Upper lobe of left lung (tissue), 6 donors: Measurements from ENCODE around the gene ZNF697. TPM values are rescaled to one million over a fixed set of nuclear protein-coding genes. Genes with fewer than 3 reads are reported as not detected.

Experiments
- ATAC-seq, 2 donors: fragments of 200-7000 bp; cut with Tn5 transposase; one replicate each; pipeline ENCODE4 v1.9.1; 2022; ENCODE audit warnings: mild to moderate bottlenecking in 2 of 2, moderate library complexity in 2 of 2; ENCODE audit not compliant: low FRiP score in 2 of 2
- DNase-seq, 2 donors: peaks; one replicate each; pipeline ENCODE4 v3.0.0-alpha.2; 2019 to 2020
- H3K27ac ChIP-seq, 4 donors: fragments of 200-600 bp; sonication (generic); one replicate each; pipeline ENCODE4 v1.5.1; 2016 to 2019
- H3K27me3 ChIP-seq, 4 donors: fragments of 200-600 bp; sonication (generic); one replicate each; pipeline ENCODE4 v1.5.1; 2017 to 2019
- H3K36me3 ChIP-seq, 4 donors: fragments of 200-600 bp; sonication (generic); one replicate each; pipeline ENCODE4 v1.5.1; 2016 to 2019
- H3K4me1 ChIP-seq, 4 donors: fragments of 200-600 bp; sonication (generic); one replicate each; pipeline ENCODE4 v1.5.1; 2018 to 2019
- H3K4me3 ChIP-seq, 4 donors: fragments of 200-600 bp; sonication (generic); one replicate each; pipeline ENCODE4 v1.5.1; 2017 to 2019; ENCODE audit warnings: mild to moderate bottlenecking in 2 of 4, moderate library complexity in 1 of 4
- H3K9me3 ChIP-seq, 4 donors: fragments of 200-600 bp; sonication (generic); one replicate each; pipeline ENCODE4 v1.5.1; 2018 to 2019
- EP300 ChIP-seq, 4 donors: sonication (generic); formaldehyde crosslinking; IDR thresholded peaks; one replicate each; pipeline ENCODE4 v1.5.1; 2017; ENCODE audit warnings: antibody characterized with exemption in 4 of 4, control low read depth in 2 of 4
- POLR2A ChIP-seq, 4 donors: fragments of 450-650 bp; IDR thresholded peaks; one replicate each; pipeline ENCODE4 v1.5.1; 2016 to 2017; ENCODE audit warnings: antibody characterized with exemption in 4 of 4, mild to moderate bottlenecking in 2 of 4
- POLR2AphosphoS5 ChIP-seq, 2 donors: sonication (generic); formaldehyde crosslinking; IDR thresholded peaks; one replicate each; pipeline ENCODE4 v1.5.1; 2017; ENCODE audit warnings: antibody characterized with exemption in 2 of 2
- WGBS, 2 donors: methylation state at CpG; one replicate each; pipeline ENCODE4 v1.1.5; 2017 to 2018; 5-methylcytosine and 5-hydroxymethylcytosine counted together
- total RNA-seq, 6 donors: library from RNA; depleted of rRNA in 4 of 6; stranded (reverse); fragments of >200 nt in 4 of 6; gene quantifications; one replicate each; pipeline versions ENCODE4 v1.1.0 to v1.2.1, GENCODE V29; 2016 to 2021
- TF ChIP-seq, protein P1 (sequence below), 6 experiments: fragments of 450-650 bp in 4 of 6; fragments of 200-600 bp in 2 of 6; sonication (generic) in 2 of 6; IDR thresholded peaks; one replicate each; pipeline ENCODE4 v1.5.1; 2016 to 2019; ENCODE audit warnings: antibody characterized with exemption in 6 of 6
- donor health status: DM: no; HTN: no; CAD: no; lungs with moderate emphysema.
- donor health status: DM: no; HTN: yes; CAD: no; lungs with severe emphysema.

ZNF697 gene
- total RNA-seq, 6 donors from 2014 or later = 4.4 to 10.3 (median 8.0) TPM

DNA sequence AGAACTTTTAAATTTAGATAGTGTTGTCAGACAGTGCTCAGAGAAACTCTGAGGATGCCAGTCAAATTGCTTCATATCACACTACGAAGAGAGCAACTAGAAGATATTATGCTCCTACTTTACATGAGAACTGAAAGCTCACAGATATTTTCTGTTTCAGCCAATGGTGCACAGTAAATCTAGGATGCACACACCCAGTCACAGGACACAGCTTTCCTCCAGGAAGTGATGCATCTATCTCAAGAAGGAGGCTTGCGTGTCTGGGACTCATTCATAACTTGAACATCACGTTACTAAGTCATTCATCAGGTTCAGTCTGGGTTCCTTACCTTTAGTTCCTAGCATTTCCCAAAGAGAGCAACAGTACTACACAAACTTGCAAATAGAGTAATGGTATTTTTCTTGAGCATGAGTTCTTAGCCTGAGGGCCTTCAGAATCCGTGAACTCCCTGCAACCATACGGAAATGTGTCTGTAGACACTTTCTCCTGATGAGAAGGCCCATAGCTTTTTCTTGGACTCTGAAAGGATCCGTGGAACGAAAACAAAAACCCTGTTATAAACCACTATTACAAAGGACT is 12.2 kb downstream of the ZNF697 start:
- ATAC-seq (no peak), DNase-seq (no peak)
- TF ChIP-seq POLR2A (IDR thresholded peaks at IDR 0.05) (no peak), EP300 (IDR thresholded peaks at IDR 0.05) (peak in 1 of 4 donors; percentile 72), POLR2AphosphoS5 (IDR thresholded peaks at IDR 0.05) (peak in 1 of 2 donors; percentile 16)
- TF ChIP-seq, protein P1, sequence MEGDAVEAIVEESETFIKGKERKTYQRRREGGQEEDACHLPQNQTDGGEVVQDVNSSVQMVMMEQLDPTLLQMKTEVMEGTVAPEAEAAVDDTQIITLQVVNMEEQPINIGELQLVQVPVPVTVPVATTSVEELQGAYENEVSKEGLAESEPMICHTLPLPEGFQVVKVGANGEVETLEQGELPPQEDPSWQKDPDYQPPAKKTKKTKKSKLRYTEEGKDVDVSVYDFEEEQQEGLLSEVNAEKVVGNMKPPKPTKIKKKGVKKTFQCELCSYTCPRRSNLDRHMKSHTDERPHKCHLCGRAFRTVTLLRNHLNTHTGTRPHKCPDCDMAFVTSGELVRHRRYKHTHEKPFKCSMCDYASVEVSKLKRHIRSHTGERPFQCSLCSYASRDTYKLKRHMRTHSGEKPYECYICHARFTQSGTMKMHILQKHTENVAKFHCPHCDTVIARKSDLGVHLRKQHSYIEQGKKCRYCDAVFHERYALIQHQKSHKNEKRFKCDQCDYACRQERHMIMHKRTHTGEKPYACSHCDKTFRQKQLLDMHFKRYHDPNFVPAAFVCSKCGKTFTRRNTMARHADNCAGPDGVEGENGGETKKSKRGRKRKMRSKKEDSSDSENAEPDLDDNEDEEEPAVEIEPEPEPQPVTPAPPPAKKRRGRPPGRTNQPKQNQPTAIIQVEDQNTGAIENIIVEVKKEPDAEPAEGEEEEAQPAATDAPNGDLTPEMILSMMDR (IDR thresholded peaks at IDR 0.05) = no peak
- Histone ChIP-seq H3K4me3 (no peak overlapping the region), H3K9me3 (no peaks in the 10 kb centered on the region), H3K36me3 (no peaks in the 10 kb centered on the region), H3K27me3 (no peaks in the 10 kb centered on the region), H3K4me1 (peaks cover 26 to 66% (median 41%) of the 10 kb centered on the region in 4 donors), H3K27ac (peak overlapping the region; percentile 13 to 74 (median 34))
- 68 to 70% methylated on average over 7 of the region's 7 CpGs for WGBS, 2 donors

DNA sequence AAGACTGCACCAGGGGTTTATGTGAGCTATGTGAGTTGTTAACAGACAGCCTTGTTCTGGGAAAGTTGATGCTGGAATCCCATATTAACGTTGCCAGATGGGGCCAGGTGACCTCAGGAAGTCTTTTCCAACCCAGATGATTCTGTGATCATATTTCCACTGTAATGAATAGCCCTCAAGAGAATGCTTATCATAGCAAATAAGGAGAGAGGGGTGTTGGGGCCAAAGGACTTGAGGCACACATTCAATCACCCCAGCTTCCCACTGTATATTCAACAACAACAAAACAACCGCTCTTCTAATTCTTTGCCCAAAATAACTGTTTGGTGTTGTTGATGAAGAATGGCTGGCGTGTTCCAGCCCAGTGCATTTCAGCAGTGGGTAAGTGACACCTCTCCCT is 14.1 kb downstream of the ZNF697 start:
- no peaks in the 10 kb centered on the region for H3K36me3 ChIP-seq
- H3K4me3 ChIP-seq = no peak overlapping the region
- H3K4me1 ChIP-seq = peaks cover 30 to 64% (median 48%) of the 10 kb centered on the region in 4 donors
- WGBS, 2 donors = 54 to 68% methylated on average over 3 of the region's 3 CpGs
- peak overlapping the region in 3 of 4 donors; percentile 1 to 82 (median 36) for H3K27ac ChIP-seq
- DNase-seq (no peak), ATAC-seq (no peak)
- TF ChIP-seq POLR2AphosphoS5 (IDR thresholded peaks at IDR 0.05) (peak in 1 of 2 donors; percentile 21), POLR2A (IDR thresholded peaks at IDR 0.05) (no peak)
- H3K9me3 ChIP-seq = no peaks in the 10 kb centered on the region
- H3K27me3 ChIP-seq = no peaks in the 10 kb centered on the region

DNA sequence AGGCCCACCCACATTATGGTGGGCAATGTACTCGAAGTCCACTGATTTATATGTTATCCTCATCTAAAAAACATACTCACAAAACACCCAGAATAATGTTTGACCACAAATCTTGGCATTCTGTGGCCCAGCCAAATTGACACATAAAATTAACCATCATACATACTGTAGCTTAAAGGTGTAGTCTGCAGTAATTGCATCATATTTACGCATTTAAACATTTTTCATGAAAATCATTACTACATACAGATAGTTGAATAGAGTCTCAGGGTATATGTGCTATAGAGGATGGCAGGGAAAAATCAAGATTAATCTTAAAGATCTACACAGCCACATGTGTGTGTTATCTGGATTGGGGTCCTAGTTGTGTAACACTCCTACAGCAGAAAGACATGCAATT is 14.5 kb downstream of the ZNF697 start:
- Histone ChIP-seq H3K4me1 (peaks cover 30 to 62% (median 46%) of the 10 kb centered on the region in 4 donors), H3K27me3 (no peaks in the 10 kb centered on the region), H3K4me3 (no peak overlapping the region), H3K36me3 (no peaks in the 10 kb centered on the region), H3K27ac (peak overlapping the region; percentile 1 to 85 (median 59)), H3K9me3 (no peaks in the 10 kb centered on the region)
- ATAC-seq (no peak), DNase-seq (no peak)
- TF ChIP-seq, protein P1 (IDR thresholded peaks at IDR 0.05) = no peak
- no peak for TF ChIP-seq POLR2A (IDR thresholded peaks at IDR 0.05)
- TF ChIP-seq EP300 (IDR thresholded peaks at IDR 0.05) = no peak
- TF ChIP-seq POLR2AphosphoS5 (IDR thresholded peaks at IDR 0.05) = no peak
- 85 to 91% methylated on average over 2 of the region's 2 CpGs for WGBS, 2 donors

DNA sequence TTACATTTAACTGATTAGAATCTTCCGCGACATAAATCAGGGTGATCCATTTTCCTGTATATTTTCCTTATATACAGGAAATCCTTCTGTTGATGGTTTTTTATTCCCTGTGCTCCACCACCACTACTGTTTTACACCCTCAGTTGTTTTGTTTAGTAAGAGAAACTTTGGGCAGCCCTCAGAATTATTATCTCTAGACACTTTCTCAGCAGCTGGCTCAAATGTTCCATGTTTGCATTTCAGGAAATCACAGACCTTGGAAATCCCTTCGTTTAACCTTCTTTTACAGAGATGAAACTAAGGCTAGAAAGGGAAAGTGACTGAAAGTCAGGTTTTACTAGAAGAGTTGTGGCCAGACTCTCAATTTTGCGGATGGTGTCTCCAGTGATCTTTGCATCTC is 15.2 kb downstream of the ZNF697 start:
- H3K4me1 ChIP-seq = peaks cover 30 to 59% (median 44%) of the 10 kb centered on the region in 4 donors
- no peak for ATAC-seq
- H3K9me3 ChIP-seq = no peaks in the 10 kb centered on the region

DNA sequence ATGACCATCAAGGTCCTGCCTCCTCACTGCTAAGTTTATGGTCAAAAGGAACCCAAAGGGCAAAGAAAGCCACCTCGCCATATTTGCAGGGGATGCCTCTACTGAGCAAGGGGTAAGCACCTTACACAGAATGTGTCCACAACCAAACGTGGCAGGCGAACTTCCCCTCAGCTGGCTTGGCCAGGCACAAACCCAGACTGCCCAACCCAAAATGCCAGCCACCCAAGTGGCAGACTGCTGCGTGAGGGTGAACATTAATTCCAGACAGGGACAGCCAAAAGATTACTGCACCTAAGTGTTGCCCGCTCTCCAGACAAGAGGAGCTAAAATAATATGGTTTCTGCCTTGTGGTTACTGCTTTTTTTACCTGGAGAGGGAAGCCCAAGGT is 16.0 kb downstream of the ZNF697 start:
- peak overlapping the region; percentile 67 to 85 (median 76) for H3K27ac ChIP-seq
- peak in 1 of 2 donors; percentile 13 for ATAC-seq
- H3K4me1 ChIP-seq = peaks cover 32 to 52% (median 44%) of the 10 kb centered on the region in 4 donors

More for the DNA sequence above, 15.2 kb downstream of the ZNF697 start:
- Histone ChIP-seq H3K4me3 (no peak overlapping the region), H3K27ac (peak overlapping the region; percentile 67 to 85 (median 76)), H3K36me3 (no peaks in the 10 kb centered on the region), H3K27me3 (no peaks in the 10 kb centered on the region)
- TF ChIP-seq POLR2AphosphoS5 (IDR thresholded peaks at IDR 0.05) (no peak), POLR2A (IDR thresholded peaks at IDR 0.05) (no peak), EP300 (IDR thresholded peaks at IDR 0.05) (no peak)
- TF ChIP-seq, protein P1 (IDR thresholded peaks at IDR 0.05) = no peak
- DNase-seq = no peak
- WGBS, 2 donors = 60 to 66% methylated on average over 4 of the region's 4 CpGs

More for the DNA sequence above, 16.0 kb downstream of the ZNF697 start:
- 42 to 60% methylated on average over 1 to 5 of the region's 5 CpGs for WGBS, 2 donors
- DNase-seq = no peak
- Histone ChIP-seq H3K9me3 (no peaks in the 10 kb centered on the region), H3K4me3 (peak overlapping the region in 2 of 4 donors; percentile 36 to 39), H3K27me3 (no peaks in the 10 kb centered on the region), H3K36me3 (no peaks in the 10 kb centered on the region)
- TF ChIP-seq POLR2AphosphoS5 (IDR thresholded peaks at IDR 0.05) (no peak), EP300 (IDR thresholded peaks at IDR 0.05) (no peak), POLR2A (IDR thresholded peaks at IDR 0.05) (no peak)
- TF ChIP-seq, protein P1 (IDR thresholded peaks at IDR 0.05) = no peak
